Right renal pelvis (tissue), 4 donors: ENCODE data around the gene C8B. TPM values are rescaled to one million over a fixed set of nuclear protein-coding genes. Genes with fewer than 3 reads are reported as not detected.

ENCODE experiments used
- DNase-seq, 4 donors: peaks; one replicate each; pipeline ENCODE4 v3.0.0-alpha.2; 2013; ENCODE audit warnings: low read depth in 4 of 4, low spot score in 3 of 4, missing footprints in 1 of 4
- polyA plus RNA-seq, 4 donors: library from polyadenylated mRNA; unstranded; fragments of 120-200 nt; gene quantifications; one replicate each; pipeline ENCODE4 v1.2.1, GENCODE V29; 2013; ENCODE audit not compliant: insufficient read length in 4 of 4

C8B gene
- polyA plus RNA-seq, 4 donors, result 0.03 TPM; not detected in 3

- DNase-seq, result no peak
Measured at GRCh38 chr1:56905667-56906066, 60.1 kb downstream of the C8B start.

- no peak for DNase-seq
Measured at GRCh38 chr1:56904663-56905397, 61.0 kb downstream of the C8B start.

- DNase-seq, result no peak
Measured at GRCh38 chr1:56903778-56904177, 62.0 kb downstream of the C8B start.

GRCh38 chr1:56901716-56902115, 64.1 kb downstream of the C8B start:
- no peak for DNase-seq

GRCh38 chr1:56898879-56899278, 66.9 kb downstream of the C8B start:
- DNase-seq, result no peak

- no peak for DNase-seq
Measured at GRCh38 chr1:56898005-56898373, 67.8 kb downstream of the C8B start.

GRCh38 chr1:56897150-56898004, 68.4 kb downstream of the C8B start:
- no peak for DNase-seq

GRCh38 chr1:56894014-56894413, 71.8 kb downstream of the C8B start:
- DNase-seq, result no peak

- no peak for DNase-seq
Measured at GRCh38 chr1:56890229-56890628, 75.6 kb downstream of the C8B start.

- no peak for DNase-seq
Measured at GRCh38 chr1:56881417-56881816, 84.4 kb downstream of the C8B start.

- no peak for DNase-seq
Measured at GRCh38 chr1:56880774-56881173, 85.0 kb downstream of the C8B start.

Other genes starting within 250 kb of the C8B start
- 1 to 10 TPM in 3 of 4 donors, under 1 TPM in 1; 0.77 to 1.4 (median 1.2) TPM for gene FYB2, start 146.6 kb downstream of the C8B start, polyA plus RNA-seq
- not detected for gene C8A, start 111.2 kb downstream of the C8B start, polyA plus RNA-seq